Bronchial epithelial cell (primary cell): ENCODE results near the gene BARHL2. TPM values are rescaled to one million over a fixed set of nuclear protein-coding genes. Genes with fewer than 3 reads are reported as not detected.

ENCODE experiments used
- DNase-seq: peaks from one replicate; pipeline ENCODE4 v3.0.0-alpha.2; 2010; ENCODE audit warnings: low read depth
- FAIRE-seq: peaks from 2 replicates; lab custom pipeline; 2011; peaks lifted over from hg19 to GRCh38; lab: Jason Lieb, UNC
- H3K27me3 ChIP-seq: 2 replicates; pipeline ENCODE4 v1.5.1; 2011; ENCODE audit warnings: low read length; ENCODE audit not compliant: control insufficient read depth, insufficient read depth
- H3K36me3 ChIP-seq: 2 replicates; pipeline ENCODE4 v1.5.1; 2011; ENCODE audit warnings: low read length; ENCODE audit not compliant: control insufficient read depth, insufficient read depth
- H3K4me3 ChIP-seq: 2 replicates; pipeline ENCODE4 v1.5.1; 2011; ENCODE audit warnings: mild to moderate bottlenecking, low read depth, low read length, control low read depth
- CTCF ChIP-seq: IDR thresholded peaks from 2 replicates; pipeline ENCODE4 v1.5.1; 2011; ENCODE audit warnings: mild to moderate bottlenecking, moderate library complexity, low read length, control low read depth, inconsistent platforms; ENCODE audit not compliant: insufficient read depth, severe bottlenecking
- total RNA-seq: library from RNA; depleted of rRNA; stranded (reverse); fragments of >200 nt; gene quantifications from 2 replicates; pipeline ENCODE4 v1.2.1, GENCODE V29; 2014

Gene BARHL2
- total RNA-seq, 1 donor from 2014 or later, result not detected

- no peak overlapping the region for H3K4me3 ChIP-seq
- FAIRE-seq (no peak), DNase-seq (no peak)
- H3K27me3 ChIP-seq, result peaks cover 50% of the 10 kb centered on the region
- TF ChIP-seq CTCF, result no peak
- H3K36me3 ChIP-seq, result no peaks in the 10 kb centered on the region
These were observed 10.4 kb downstream of the BARHL2 start for GRCh38 chr1:90706437-90707362.

- TF ChIP-seq CTCF, result no peak
- FAIRE-seq (no peak), DNase-seq (no peak)
- Histone ChIP-seq H3K27me3 (peaks cover 45% of the 10 kb centered on the region), H3K36me3 (no peaks in the 10 kb centered on the region), H3K4me3 (no peak overlapping the region)
These were observed 11.1 kb downstream of the BARHL2 start for GRCh38 chr1:90705956-90706355.

- DNase-seq (no peak), FAIRE-seq (no peak)
- no peak for TF ChIP-seq CTCF
- Histone ChIP-seq H3K36me3 (no peaks in the 10 kb centered on the region), H3K27me3 (peaks cover 37% of the 10 kb centered on the region), H3K4me3 (no peak overlapping the region)
These were observed 12.3 kb downstream of the BARHL2 start for GRCh38 chr1:90704817-90705216.

- H3K4me3 ChIP-seq, result no peak overlapping the region
- H3K36me3 ChIP-seq, result no peaks in the 10 kb centered on the region
- no peaks in the 10 kb centered on the region for H3K27me3 ChIP-seq
- DNase-seq (no peak), FAIRE-seq (no peak)
- TF ChIP-seq CTCF, result no peak
These were observed 22.3 kb downstream of the BARHL2 start for GRCh38 chr1:90694846-90695245.

- Histone ChIP-seq H3K27me3 (no peaks in the 10 kb centered on the region), H3K36me3 (no peaks in the 10 kb centered on the region), H3K4me3 (no peak overlapping the region)
- no peak for TF ChIP-seq CTCF
- FAIRE-seq (no peak), DNase-seq (no peak)
These were observed 29.4 kb downstream of the BARHL2 start for GRCh38 chr1:90687747-90688146.
